ENCODE results near the gene FPGS.

DNA sequence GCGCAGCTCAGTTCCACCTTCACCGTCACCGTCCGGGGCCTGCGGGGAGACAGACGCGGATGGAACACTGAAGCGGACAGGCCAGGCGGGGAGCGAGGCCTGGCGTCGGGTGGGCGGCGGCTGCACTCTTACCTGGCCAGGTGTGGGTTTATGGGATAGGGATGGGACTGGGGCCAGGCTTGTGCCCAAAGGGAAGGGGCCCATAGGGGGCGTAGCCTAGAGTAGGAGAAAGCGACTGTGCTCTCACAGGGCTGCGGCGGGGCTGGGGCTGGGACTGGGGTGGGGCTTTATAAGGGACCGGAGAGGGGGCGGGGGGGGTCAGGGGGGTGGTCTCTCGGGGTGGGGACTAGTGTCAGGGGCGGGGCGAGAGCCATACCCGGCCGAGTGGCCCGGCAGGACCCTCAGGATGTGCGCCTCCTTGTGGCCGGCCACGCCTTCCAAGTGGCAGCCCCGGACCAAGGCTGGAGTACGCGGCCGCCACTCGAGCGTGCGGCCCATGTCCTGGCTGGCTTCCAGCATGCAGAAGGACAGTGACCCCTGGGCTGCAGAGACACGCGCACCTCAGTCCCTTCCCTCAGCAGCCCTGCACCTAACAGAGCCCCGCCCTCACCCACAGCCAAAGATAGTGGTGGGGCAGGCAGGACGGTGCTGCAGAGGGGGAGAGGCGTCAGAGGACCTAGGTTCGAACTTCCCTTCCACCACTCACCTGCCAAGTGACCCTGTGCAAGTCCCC is 22.8 kb downstream of the FPGS start:
- TF ChIP-seq, protein P1, sequence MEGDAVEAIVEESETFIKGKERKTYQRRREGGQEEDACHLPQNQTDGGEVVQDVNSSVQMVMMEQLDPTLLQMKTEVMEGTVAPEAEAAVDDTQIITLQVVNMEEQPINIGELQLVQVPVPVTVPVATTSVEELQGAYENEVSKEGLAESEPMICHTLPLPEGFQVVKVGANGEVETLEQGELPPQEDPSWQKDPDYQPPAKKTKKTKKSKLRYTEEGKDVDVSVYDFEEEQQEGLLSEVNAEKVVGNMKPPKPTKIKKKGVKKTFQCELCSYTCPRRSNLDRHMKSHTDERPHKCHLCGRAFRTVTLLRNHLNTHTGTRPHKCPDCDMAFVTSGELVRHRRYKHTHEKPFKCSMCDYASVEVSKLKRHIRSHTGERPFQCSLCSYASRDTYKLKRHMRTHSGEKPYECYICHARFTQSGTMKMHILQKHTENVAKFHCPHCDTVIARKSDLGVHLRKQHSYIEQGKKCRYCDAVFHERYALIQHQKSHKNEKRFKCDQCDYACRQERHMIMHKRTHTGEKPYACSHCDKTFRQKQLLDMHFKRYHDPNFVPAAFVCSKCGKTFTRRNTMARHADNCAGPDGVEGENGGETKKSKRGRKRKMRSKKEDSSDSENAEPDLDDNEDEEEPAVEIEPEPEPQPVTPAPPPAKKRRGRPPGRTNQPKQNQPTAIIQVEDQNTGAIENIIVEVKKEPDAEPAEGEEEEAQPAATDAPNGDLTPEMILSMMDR (IDR thresholded peaks at IDR 0.05): peak in 1 of 3 experiments; percentile 46
- no peak for TF ChIP-seq POLR2A (IDR thresholded peaks at IDR 0.05)

All from testis (tissue), 2 donors.